Activated T-helper 1 cell treated with Interleukin-2 at 50 U/mL for 16 hours (primary cell): ENCODE data around the gene SELE.

Experiments
- DNase-seq: peaks from one replicate; pipeline ENCODE4 v3.0.0-alpha.2; 2020; ENCODE audit warnings: low read depth

SELE gene

GRCh38 chr1:169682071-169682470, 51.8 kb downstream of the SELE start:
- DNase-seq: no peak

- DNase-seq: no peak
These were observed 52.7 kb downstream of the SELE start for GRCh38 chr1:169681140-169681539.

- DNase-seq: no peak
These were observed 53.4 kb downstream of the SELE start for GRCh38 chr1:169680377-169681019.

- no peak for DNase-seq
These were observed 54.2 kb downstream of the SELE start for GRCh38 chr1:169679692-169680091.

GRCh38 chr1:169676001-169676400, 57.9 kb downstream of the SELE start:
- DNase-seq: no peak
